Endothelial cell of umbilical vein (primary cell): ENCODE results near the gene ARHGAP42. TPM values are rescaled to one million over a fixed set of nuclear protein-coding genes. Genes with fewer than 3 reads are reported as not detected.

Experiments
- BruUV-seq: library from RNA; stranded (reverse); fragments of 400-500 nt; replicated peaks from 2 replicates; lab custom pipeline; 2021; lab: Mats Ljungman, UMichigan
- CTCF ChIA-PET: fragments of 300-600, 350-600 bp; sonication (Branson Sonifier 250); formaldehyde crosslinking; loops from one replicate; lab custom pipeline; 2021; ENCODE audit warnings: antibody characterized with exemption, inconsistent platforms; lab: Charles Lee
- POLR2A ChIA-PET: fragments of 300-600, 350-600 bp; sonication (Branson Sonifier 250); formaldehyde crosslinking; loops from one replicate; lab custom pipeline; 2021; ENCODE audit warnings: antibody characterized with exemption, inconsistent platforms; lab: Charles Lee
- DNase-seq: peaks from one replicate; pipeline ENCODE4 v3.0.0-alpha.2; 2011; ENCODE audit warnings: low read depth, low spot score
- FAIRE-seq: peaks from 2 replicates; lab custom pipeline; 2011; peaks lifted over from hg19 to GRCh38; lab: Jason Lieb, UNC
- H2AFZ ChIP-seq: 2 replicates; pipeline ENCODE4 v1.6.0; 2012; ENCODE audit warnings: low read depth, low read length, control low read depth, inconsistent platforms
- H3K27ac ChIP-seq: 2 replicates; pipeline ENCODE4 v1.5.1; 2011; ENCODE audit warnings: low read depth, mild to moderate bottlenecking, control low read depth, low read length, moderate library complexity; ENCODE audit not compliant: insufficient read depth
- H3K27me3 ChIP-seq, 2 experiments: 2 replicates each; pipeline versions ENCODE4 v1.6.0 to v1.6.1; 2011; ENCODE audit warnings: low read length in 2 of 2, mixed read lengths in 1 of 2; ENCODE audit not compliant: control insufficient read depth in 2 of 2, insufficient read depth in 2 of 2
- H3K36me3 ChIP-seq, 2 experiments: 2 replicates in 1 of 2; 3 replicates in 1 of 2; pipeline ENCODE4 v1.5.1; 2011; ENCODE audit warnings: low read length in 2 of 2, mild to moderate bottlenecking in 1 of 2, moderate library complexity in 1 of 2; ENCODE audit not compliant: control insufficient read depth in 2 of 2, insufficient read depth in 2 of 2; ENCODE audit errors: extremely low read depth in 1 of 2
- H3K4me1 ChIP-seq: 3 replicates; pipeline ENCODE4 v1.5.1; 2011; ENCODE audit warnings: mild to moderate bottlenecking, low read length; ENCODE audit not compliant: control insufficient read depth, insufficient read depth; ENCODE audit errors: extremely low read depth
- H3K4me2 ChIP-seq: 2 replicates; pipeline ENCODE4 v1.6.1; 2011; ENCODE audit warnings: low read length, control low read depth, mixed read lengths; ENCODE audit not compliant: insufficient read depth
- H3K4me3 ChIP-seq, 3 experiments: fragments of 200-600 bp in 1 of 3; sonication (generic), shearing (Covaris generic) in 1 of 3; replicated peaks in 1 of 3; 2 replicates each; pipeline ENCODE4 v1.5.1; 2011 to 2016; ENCODE audit warnings: control low read depth in 3 of 3, low read length in 3 of 3, mild to moderate bottlenecking in 2 of 3, inconsistent platforms in 1 of 3, low read depth in 1 of 3, moderate library complexity in 1 of 3; ENCODE audit not compliant: insufficient read depth in 1 of 3
- H3K79me2 ChIP-seq: 2 replicates; pipeline ENCODE4 v1.6.0; 2012; ENCODE audit warnings: low read length, inconsistent platforms; ENCODE audit not compliant: control insufficient read depth, insufficient read depth
- H3K9ac ChIP-seq: replicated peaks from 2 replicates; pipeline ENCODE3; 2011; ENCODE audit warnings: low read length, control low read depth; ENCODE audit not compliant: insufficient read depth; ENCODE audit errors: extremely low read depth
- H3K9me1 ChIP-seq: replicated peaks from 3 replicates; pipeline ENCODE4 v1.6.0; 2011; ENCODE audit warnings: mild to moderate bottlenecking, low read length; ENCODE audit not compliant: control insufficient read depth, insufficient read depth; ENCODE audit errors: extremely low read depth
- H3K9me3 ChIP-seq: replicated peaks from 2 replicates; pipeline ENCODE4 v1.5.1; 2012; ENCODE audit warnings: low read length, inconsistent platforms; ENCODE audit not compliant: control insufficient read depth, insufficient read depth
- H4K20me1 ChIP-seq: replicated peaks from 2 replicates; pipeline ENCODE3; 2011; ENCODE audit warnings: mild to moderate bottlenecking, low read length; ENCODE audit not compliant: control insufficient read depth, insufficient read depth; ENCODE audit errors: extremely low read depth
- EZH2 ChIP-seq: IDR thresholded peaks from 2 replicates; pipeline ENCODE4 v1.6.1; 2012; ENCODE audit warnings: borderline replicate concordance, low read depth, mild to moderate bottlenecking, moderate library complexity, low read length, inconsistent platforms; ENCODE audit not compliant: severe bottlenecking
- FOS ChIP-seq: IDR thresholded peaks from 2 replicates; pipeline ENCODE4 v1.6.1; 2011; ENCODE audit warnings: mild to moderate bottlenecking, low read length, moderate library complexity, borderline replicate concordance; ENCODE audit not compliant: insufficient read depth
- GATA2 ChIP-seq: IDR thresholded peaks from 2 replicates; pipeline ENCODE4 v1.7.0; 2011; ENCODE audit warnings: low read depth, mild to moderate bottlenecking, moderate library complexity, mixed read lengths, low read length; ENCODE audit not compliant: insufficient read length, insufficient read depth
- JUN ChIP-seq: IDR thresholded peaks from 2 replicates; pipeline ENCODE4 v1.6.1; 2011; ENCODE audit warnings: borderline replicate concordance, low read depth; ENCODE audit not compliant: insufficient read length, insufficient read depth
- MYC ChIP-seq: IDR thresholded peaks from one replicate; pipeline ENCODE4 v1.6.1; 2011; ENCODE audit warnings: mild to moderate bottlenecking, low read depth, low read length
- POLR2A ChIP-seq: IDR thresholded peaks from 2 replicates; pipeline ENCODE4 v1.6.1; 2012; ENCODE audit warnings: low read depth, mild to moderate bottlenecking, control low read depth, low read length
- POLR2AphosphoS5 ChIP-seq: IDR thresholded peaks from 2 replicates; pipeline ENCODE4 v1.6.1; 2012; ENCODE audit warnings: low read depth, mild to moderate bottlenecking, control low read depth, low read length, moderate library complexity; ENCODE audit not compliant: insufficient read depth
- dilution Hi-C: fragments of 300-500 bp; cut with MboI; formaldehyde crosslinking; loops from one replicate; pipeline ENCODE4 v1.15.0; 2019; ENCODE audit warnings: low sequenced_read_pairs; ENCODE audit not compliant: extremely low pct_ligation_motif_present
- intact Hi-C: fragments of 100-400 bp; cut with micrococcal nuclease; formaldehyde crosslinking; loops from one replicate; pipeline ENCODE4 v1.10.0; 2022
- polyA plus RNA-seq, 4 experiments: library from polyadenylated mRNA; depleted of rRNA in 3 of 4; stranded (reverse) in 3 of 4; unstranded in 1 of 4; fragments of >200 nt; gene quantifications; 2 replicates each; pipeline versions ENCODE4 v1.2.1 to v1.2.3, GENCODE V29; 2011 to 2012; ENCODE audit warnings: missing spikeins in 1 of 4
- total RNA-seq: library from RNA; stranded (reverse); gene quantifications from 2 replicates; pipeline ENCODE4 v1.2.3, GENCODE V29; 2021
- TF ChIP-seq, protein P1 (sequence below), 2 donors: IDR thresholded peaks; 1 replicate in 1 of 2; 2 replicates in 1 of 2; pipeline ENCODE4 v1.5.1; 2011; ENCODE audit warnings: low read length in 2 of 2, mild to moderate bottlenecking in 2 of 2, moderate library complexity in 2 of 2, control low read depth in 1 of 2, inconsistent platforms in 1 of 2, low read depth in 1 of 2; ENCODE audit not compliant: insufficient read depth in 1 of 2; ENCODE audit errors: extremely low read depth in 1 of 2
- TF ChIP-seq, protein P2 (sequence below): IDR thresholded peaks from 2 replicates; pipeline ENCODE4 v1.6.1; 2011; ENCODE audit not compliant: insufficient read depth, insufficient read length

The ARHGAP42 gene
- total and polyA plus RNA-seq, 2 donors (not counting 3 experiments of a cell fraction or from before 2014, with no cell fraction given) = 1.8 to 2.4 TPM

DNA sequence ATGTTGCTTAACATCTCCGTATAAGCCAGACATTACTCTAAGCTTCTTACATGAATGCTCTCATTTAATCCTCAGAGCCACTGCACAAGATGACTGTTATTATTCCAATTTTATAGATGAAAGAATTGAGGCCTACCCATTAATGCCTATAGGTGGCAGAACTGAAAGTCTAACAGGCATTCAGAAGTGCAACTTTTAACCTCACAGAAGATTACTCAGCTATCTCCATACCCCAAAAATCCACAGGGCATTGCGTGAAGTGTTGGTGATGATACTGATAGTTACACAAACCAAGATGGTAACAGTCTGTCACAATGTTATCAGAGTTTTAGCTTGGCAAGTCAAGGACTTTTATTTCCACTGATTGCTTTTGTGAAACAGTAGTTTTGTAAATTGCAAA, 130.5 kb downstream of the ARHGAP42 start:
- POLR2A ChIA-PET = no interaction called here

More for the DNA sequence above, 130.5 kb downstream of the ARHGAP42 start:
- Histone ChIP-seq H3K27ac (no peak overlapping the region), H3K9me1 (no peaks in the 10 kb centered on the region), H3K4me3 (no peak overlapping the region), H3K4me2 (no peak overlapping the region), H3K27me3 (no peaks in the 10 kb centered on the region), H3K36me3 (no peaks in the 10 kb centered on the region), H4K20me1 (no peaks in the 10 kb centered on the region), H3K79me2 (no peaks in the 10 kb centered on the region), H3K9me3 (no peaks in the 10 kb centered on the region), H3K4me1 (peaks cover 8% of the 10 kb centered on the region), H3K9ac (no peak overlapping the region), H2AFZ (no peak overlapping the region)
- intact Hi-C loops = no loop called here
- CTCF ChIA-PET = interaction anchor here (0.9 to 4.3 kb wide), 6 partner anchors 9 to 129 kb away, joined by 3 to 21 read pairs (median 6); no protein-coding TSS in a partner anchor
- no peak for DNase-seq
- no TSS peak for BruUV-seq
- dilution Hi-C loops = no loop called here
- no peak for FAIRE-seq
- TF ChIP-seq EZH2 (no peak), JUN (no peak), MYC (no peak), GATA2 (no peak), FOS (no peak), POLR2AphosphoS5 (no peak), POLR2A (no peak)
- TF ChIP-seq, protein P1, sequence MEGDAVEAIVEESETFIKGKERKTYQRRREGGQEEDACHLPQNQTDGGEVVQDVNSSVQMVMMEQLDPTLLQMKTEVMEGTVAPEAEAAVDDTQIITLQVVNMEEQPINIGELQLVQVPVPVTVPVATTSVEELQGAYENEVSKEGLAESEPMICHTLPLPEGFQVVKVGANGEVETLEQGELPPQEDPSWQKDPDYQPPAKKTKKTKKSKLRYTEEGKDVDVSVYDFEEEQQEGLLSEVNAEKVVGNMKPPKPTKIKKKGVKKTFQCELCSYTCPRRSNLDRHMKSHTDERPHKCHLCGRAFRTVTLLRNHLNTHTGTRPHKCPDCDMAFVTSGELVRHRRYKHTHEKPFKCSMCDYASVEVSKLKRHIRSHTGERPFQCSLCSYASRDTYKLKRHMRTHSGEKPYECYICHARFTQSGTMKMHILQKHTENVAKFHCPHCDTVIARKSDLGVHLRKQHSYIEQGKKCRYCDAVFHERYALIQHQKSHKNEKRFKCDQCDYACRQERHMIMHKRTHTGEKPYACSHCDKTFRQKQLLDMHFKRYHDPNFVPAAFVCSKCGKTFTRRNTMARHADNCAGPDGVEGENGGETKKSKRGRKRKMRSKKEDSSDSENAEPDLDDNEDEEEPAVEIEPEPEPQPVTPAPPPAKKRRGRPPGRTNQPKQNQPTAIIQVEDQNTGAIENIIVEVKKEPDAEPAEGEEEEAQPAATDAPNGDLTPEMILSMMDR (IDR thresholded peaks at IDR 0.05; ENCODE audit: extremely low read depth in 1 of 2, insufficient read depth in 1 of 2, low read depth in 1 of 2, low read length in 2 of 2) = no peak
- TF ChIP-seq, protein P2, sequence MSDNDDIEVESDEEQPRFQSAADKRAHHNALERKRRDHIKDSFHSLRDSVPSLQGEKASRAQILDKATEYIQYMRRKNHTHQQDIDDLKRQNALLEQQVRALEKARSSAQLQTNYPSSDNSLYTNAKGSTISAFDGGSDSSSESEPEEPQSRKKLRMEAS = no peak
